Panc1 (cell line): Measurements from ENCODE around the gene METTL26.

Experiments
- CTCF ChIP-seq: fragments of 450-650 bp; IDR thresholded peaks from 2 replicates; pipeline ENCODE4 v1.5.1; 2017; ENCODE audit warnings: mild to moderate bottlenecking
- POLR2AphosphoS5 ChIP-seq: IDR thresholded peaks from 2 replicates; pipeline ENCODE4 v1.6.1; 2012; ENCODE audit warnings: mild to moderate bottlenecking, low read depth, low read length, moderate library complexity
- SIN3A ChIP-seq: IDR thresholded peaks from 2 replicates; pipeline ENCODE4 v1.6.1; 2012; ENCODE audit warnings: low read depth, mild to moderate bottlenecking, low read length, moderate library complexity, borderline replicate concordance; ENCODE audit not compliant: insufficient read depth
- TCF7L2 ChIP-seq: IDR thresholded peaks from 2 replicates; pipeline ENCODE4 v1.6.1; 2011; ENCODE audit warnings: mild to moderate bottlenecking, low read depth, low read length, inconsistent platforms

- TF ChIP-seq POLR2AphosphoS5 (no peak), CTCF (no peak), TCF7L2 (no peak), SIN3A (no peak)
Observed at GRCh38 chr16:632486-633335, 3.4 kb downstream of the METTL26 start.
